ENCODE results near the gene CD2BP2.

DNA sequence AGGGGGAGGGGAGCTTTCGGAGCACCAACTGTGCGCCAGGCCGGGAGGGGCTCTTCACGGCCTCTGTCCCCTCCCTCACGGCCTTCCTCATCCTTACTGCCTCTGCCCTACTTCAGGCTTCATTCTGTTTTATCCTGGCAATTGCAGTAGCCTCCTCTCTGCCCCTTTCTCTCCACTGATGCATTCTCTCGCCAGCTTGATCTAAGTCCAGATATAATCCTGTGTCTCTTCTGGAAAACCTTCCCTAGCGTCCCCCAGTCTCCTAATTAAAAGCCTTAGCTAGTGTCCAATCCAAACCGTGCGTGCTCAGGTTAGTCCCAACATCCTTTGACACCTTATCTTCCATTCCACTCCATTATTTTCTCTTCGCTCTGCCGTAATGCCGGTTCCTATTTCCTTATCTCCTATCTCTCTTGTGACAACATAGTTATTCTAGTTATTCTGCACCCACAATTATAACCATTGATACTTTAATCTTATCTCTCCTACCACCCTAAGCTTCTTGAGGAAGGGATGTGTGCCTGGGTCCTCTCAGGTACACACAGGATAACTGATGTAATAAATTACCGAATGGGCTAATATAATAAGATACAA lies 41.0 kb upstream of the CD2BP2 start:
- TF ChIP-seq CTCF (optimal IDR thresholded peaks at IDR 0.05 in 1 of 3, IDR thresholded peaks at IDR 0.05 in 1 of 3, conservative IDR thresholded peaks at IDR 0.05 in 1 of 3; ENCODE audit: extremely low read depth in 1 of 3, insufficient read depth in 2 of 3, low read length in 3 of 3) = no peak
- no peak for TF ChIP-seq EZH2 (IDR thresholded peaks at IDR 0.05; ENCODE audit: low read length)

All from keratinocyte (primary cell).